ENCODE measurements around the gene RAB11FIP4.

The RAB11FIP4 gene

GRCh38 chr17:31527606-31528005, 136.1 kb downstream of the RAB11FIP4 start:
- DNase-seq = no peak

DNA sequence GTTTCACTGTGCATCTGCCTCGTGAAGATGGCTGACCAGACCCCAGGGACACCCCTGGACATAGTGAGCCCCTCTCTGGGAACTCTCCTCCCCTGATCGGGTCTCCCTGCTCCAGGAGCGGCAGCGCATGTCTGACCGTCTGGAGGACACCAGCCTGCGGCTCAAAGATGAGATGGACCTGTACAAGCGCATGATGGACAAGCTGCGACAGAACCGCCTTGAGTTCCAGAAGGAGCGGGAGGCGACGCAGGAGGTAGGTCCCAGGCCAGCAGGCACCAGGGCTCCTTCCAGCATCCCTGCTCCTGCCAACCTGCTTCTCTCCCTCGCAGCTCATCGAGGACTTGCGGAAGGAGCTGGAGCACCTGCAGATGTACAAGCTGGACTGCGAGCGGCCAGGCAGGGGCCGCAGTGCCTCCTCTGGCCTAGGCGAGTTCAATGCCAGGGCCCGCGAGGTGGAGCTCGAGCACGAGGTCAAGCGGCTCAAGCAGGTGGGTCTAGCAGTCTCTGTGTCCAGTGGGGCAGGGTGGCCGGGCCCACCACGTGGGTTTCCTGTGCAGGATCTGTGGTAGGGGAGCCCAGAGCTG, 136.9 kb downstream of the RAB11FIP4 start:
- DNase-seq = no peak

DNA sequence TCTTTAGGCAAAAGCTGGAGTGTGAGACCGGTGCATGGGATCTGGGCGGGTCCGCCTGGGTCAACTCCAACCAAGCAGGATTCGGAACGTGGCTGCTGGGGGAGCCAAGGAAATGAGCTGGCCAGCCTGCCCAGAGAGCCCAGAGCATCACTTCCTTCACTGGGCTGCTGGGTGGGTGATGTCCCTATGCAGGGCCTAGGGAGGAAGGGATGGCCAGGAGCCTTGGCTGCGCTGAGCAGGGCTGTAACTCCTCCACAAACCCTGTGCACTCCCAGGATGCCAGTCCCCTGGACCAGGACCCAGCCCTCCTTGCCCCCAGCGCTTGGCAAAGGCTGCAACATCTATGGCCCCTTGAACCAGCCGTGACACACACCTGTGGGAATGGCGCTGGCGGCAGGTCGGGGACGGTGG, 138.4 kb downstream of the RAB11FIP4 start:
- DNase-seq = no peak

DNA sequence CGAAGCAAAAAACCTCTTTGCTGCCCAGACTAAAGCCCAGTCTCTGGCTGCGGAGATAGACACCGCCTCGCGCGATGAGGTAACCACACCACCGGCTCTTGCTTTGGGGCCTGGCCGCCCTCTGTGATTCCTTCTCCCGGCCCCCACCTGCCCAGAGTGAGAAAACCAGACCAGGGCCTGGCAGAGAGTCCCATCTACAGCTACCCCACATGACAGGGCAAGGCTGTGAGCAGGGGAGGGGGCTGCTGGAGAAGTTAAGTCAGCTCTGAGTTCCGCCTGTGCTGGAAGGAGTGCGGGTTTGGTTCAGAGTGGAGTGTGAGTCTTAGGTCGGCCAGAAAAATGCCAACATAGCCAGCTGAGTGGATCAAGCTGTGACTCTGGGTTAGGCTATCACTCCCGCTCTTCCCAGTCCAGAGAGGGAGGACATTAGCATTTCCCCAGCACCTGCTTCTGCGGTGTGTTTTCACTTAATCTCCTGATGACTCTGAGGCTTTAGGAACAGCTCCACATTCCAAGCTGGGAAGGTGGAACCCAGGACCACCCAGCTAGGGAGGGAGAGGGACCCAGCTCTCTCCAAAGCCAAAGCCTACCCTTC, 139.0 kb downstream of the RAB11FIP4 start:
- DNase-seq = no peak

DNA sequence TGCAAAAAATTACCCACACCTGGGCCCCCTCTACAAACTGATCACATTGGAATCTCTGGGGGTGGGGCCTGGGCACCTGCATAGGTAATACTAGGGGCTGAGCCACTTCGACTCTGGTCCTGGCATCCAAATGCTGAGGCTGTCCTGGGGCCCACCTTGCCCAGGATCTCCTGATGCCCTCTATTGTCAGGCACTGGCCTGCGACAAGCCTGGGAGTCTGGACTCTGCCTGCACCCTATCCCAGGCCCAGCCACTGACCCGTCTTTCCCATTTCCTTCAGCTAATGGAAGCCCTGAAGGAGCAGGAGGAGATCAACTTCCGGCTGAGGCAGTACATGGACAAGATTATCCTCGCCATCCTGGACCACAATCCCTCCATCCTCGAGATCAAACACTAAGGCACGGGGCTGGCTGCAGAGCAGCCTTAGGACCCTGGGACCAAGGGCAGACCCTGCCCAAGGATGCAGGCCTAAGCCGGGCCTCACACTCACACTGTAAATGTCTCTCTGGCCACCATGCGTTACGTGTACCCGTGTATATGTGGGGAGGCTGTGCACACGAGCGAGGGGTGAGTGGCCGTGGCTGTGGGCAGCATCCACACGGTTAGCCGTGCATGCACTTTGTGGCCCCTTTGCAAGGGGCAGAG, 140.0 kb downstream of the RAB11FIP4 start:
- no peak for DNase-seq

DNA sequence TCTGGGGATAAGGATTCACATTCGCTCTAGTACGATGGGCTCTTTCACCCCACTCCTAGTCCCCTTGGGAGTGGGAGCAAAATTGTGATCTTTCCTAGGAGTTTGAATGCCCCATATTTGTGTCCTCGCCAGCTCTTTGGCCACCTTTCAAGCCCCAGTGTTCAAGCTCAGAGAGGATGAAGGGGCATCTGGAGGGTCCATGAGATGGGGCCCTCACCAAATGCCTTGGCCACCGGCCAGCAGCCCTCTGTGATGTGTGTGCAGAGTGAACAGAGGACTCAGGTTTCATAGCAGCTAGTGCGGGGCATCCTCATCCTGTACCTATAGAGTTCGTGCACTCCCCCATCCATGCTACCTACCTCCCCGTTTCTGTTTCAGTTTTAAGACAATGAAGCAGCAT, 140.6 kb downstream of the RAB11FIP4 start:
- no peak for DNase-seq

- DNase-seq = no peak
These were observed 141.1 kb downstream of the RAB11FIP4 start for GRCh38 chr17:31532526-31532925.

- DNase-seq = no peak
These were observed 142.2 kb downstream of the RAB11FIP4 start for GRCh38 chr17:31533546-31534155.

DNA sequence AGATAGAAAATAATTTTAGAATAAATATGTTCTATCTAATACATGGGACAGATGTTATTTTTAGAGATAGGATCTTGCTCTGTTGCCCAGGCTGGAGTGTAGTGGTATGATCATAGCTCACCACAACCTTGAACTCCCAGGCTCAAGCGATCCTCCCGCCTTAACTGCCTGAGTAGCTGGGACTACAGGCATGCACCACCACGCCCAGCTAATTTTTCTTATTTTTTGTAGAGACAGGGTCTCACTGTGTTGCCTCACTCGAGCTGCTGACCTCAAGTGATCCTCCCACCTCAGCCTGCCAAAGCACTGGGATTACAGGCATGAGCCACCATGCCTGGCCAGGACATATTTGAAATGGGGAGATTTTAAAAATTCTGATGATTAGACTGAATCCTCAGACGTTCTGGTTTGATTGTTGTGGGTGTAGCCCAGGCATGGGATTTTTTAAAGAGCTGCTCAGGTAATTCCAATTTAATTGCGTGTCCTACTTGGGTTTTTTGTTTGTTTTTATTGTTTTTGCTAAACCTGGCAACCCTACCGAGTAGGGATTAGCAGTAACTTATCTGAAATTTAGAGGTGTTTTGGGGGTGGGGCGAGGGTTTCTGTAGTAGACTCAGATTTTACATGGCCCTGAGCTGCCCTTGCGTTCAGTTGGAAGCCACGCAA, 142.9 kb downstream of the RAB11FIP4 start:
- DNase-seq = no peak

- DNase-seq = no peak
These were observed 144.1 kb downstream of the RAB11FIP4 start for GRCh38 chr17:31535581-31535981.

DNA sequence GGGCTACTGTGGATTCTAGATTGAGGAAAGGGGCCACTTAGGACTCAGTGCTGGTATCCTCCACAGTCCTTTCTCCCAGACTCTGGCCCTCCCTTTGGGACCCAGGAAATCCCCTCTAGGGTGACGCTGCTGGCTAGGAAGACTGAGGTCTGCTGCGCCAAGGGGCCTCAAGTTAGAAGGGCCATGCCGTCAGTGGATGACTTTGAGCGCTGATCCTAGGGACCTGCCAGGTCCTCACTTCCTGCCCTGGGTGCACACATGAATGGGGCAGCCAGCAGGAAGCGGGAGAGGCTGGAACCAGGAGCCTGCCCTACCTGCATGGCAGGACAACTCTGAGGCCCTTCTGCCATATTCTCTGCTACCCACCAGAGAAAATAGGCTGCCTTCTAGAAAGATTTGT, 145.0 kb downstream of the RAB11FIP4 start:
- no peak for DNase-seq

- no peak for DNase-seq
These were observed 146.1 kb downstream of the RAB11FIP4 start for GRCh38 chr17:31537565-31538011.

GRCh38 chr17:31538080-31538762, 146.7 kb downstream of the RAB11FIP4 start:
- DNase-seq = no peak

DNA sequence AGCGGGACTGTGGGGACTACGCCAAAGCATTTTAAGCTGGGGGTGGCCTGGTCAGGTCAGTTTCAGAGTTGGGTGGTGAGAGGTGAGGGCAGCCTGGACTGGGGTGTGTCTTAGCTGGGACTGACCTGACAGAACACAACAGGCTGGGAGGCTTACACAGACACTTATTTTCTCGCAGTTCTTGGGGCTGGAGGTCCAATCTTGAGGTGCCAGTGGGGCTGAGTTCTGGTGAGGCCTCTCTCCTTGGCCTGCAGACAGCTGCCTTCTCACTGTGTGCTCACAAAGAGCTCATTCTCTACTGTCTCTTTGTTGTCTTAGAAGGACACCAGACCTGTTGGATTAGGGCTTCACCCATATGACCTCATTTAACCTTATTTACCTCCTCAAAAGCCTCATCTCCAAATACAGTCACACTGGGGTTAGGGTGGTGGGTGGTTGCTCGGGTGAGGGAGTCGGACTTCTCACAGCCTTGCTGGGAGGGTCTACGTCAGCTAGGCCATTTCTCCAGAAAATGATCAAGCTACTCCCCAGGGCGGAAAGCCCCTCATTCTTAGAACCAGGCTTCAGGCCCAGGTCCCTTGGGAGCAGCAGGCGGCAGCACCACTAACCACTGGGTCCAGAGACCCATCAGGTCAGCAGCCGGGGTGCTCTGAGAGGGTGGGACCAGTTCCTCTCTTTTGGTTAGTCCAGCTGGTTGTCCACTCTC, 149.3 kb downstream of the RAB11FIP4 start:
- no peak for DNase-seq

DNA sequence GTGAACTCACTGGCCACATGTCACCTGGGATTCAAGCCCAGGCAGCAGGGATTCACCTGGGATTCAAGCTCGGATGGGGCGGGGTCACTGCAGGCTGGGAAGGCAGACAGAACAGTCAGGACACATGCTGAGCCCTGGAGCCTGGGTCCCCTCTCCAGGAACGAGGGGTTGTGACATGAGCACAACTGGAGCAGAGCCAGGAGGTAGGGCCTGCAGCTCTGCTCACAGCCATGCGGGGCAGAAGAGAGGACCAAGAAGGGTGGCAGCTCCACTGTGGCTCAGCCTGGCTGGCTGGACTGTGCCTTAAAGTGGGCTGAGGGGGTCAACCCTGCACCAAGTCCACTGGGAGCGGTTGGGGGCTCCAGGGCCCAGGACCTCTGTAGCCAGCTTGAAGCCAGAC, 150.1 kb downstream of the RAB11FIP4 start:
- no peak for DNase-seq

- DNase-seq = no peak
These were observed 152.7 kb downstream of the RAB11FIP4 start for GRCh38 chr17:31544186-31544585.

- no peak for DNase-seq
These were observed 155.2 kb downstream of the RAB11FIP4 start for GRCh38 chr17:31546650-31547049.

DNA sequence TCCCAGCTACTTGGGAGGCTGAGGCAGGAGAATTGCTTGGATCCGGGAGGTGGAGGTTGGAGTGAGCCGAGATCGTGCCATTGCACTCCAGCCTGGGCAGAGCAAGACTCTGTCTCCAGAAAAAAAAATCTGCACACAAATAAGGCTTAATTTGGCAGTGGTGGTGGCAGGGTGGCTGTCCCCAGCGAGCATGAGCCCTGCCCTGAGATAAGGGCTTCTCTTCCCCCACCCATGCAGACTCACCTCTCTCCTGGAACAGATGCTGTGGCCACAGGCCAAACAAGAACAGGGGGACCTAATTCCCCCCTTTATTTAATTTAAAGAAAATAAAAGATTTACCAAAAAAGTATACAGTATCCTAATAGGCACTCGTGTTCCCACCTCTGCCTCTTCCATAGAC, 157.2 kb downstream of the RAB11FIP4 start:
- no peak for DNase-seq

- no peak for DNase-seq
These were observed 157.6 kb downstream of the RAB11FIP4 start for GRCh38 chr17:31549121-31549524.

DNA sequence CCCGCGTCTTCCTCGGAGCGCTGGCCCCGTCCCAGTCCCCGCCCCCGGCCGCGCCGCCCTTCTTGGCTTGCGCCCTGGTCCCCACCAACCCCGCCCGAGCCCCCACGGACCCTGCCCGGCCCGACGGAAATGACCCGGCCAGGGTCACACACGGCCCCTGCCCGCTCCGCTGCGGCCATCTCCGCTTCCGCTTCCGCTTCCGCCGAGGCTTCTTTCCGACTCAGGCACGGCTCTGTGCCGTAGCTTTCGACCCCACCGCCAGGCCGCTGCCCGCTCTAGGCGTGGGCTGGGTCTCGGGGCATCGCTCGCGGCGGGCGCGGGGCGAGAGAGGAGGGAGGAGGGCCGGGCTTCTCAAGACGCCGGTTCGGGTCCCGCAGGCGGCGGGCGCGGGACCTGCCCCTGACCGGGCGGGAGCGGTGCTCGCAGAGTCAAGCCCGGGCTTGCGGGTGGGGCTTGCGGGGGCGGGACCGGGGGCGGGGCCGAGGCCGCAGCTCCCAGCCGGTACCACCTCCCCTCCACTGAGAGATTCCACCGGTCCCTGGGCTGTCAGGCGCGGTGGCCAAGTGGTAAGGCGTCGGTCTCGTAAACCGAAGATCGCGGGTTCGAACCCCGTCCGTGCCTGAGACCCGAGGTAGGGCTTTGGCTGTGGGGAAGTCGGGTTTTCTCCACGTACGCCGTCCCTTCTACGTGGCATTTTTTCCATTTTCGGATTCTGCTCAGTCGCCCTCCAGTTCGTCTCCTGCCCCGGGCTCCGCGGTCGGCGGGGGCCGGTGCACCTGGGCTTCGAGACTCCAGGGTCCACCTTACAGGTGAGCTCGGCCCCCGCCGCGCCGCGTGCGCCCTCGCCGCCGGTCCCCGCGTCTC, 158.3 kb downstream of the RAB11FIP4 start:
- DNase-seq = peak; percentile 70

GRCh38 chr17:31550389-31551056, 159.0 kb downstream of the RAB11FIP4 start:
- no peak for DNase-seq
